ENCODE data around the gene GMFB. TPM values are rescaled to one million over a fixed set of nuclear protein-coding genes. Genes with fewer than 3 reads are reported as not detected.
A peak's percentile ranks its signal among the peaks of the same experiment; 100 is the strongest.
"Not testable (repeated sequence)": the region's sequence is repeated elsewhere in the genome, so short reads cannot be mapped to it uniquely, and the experiment has no call there.

Gene GMFB
- total RNA-seq, 1 experiment from 2014 or later: 79.2 TPM

- no peak overlapping the region for H2BK20ac ChIP-seq (ENCODE audit: low read depth, low read length, poor library complexity, severe bottlenecking)
- no peak overlapping the region for H4K91ac ChIP-seq (ENCODE audit: insufficient read length, low read depth, low read length)
- peaks cover 3% of the 10 kb centered on the region for H3K79me1 ChIP-seq (ENCODE audit: insufficient read depth, low read depth, low read length, poor library complexity, severe bottlenecking)
- H3K23me2 ChIP-seq (ENCODE audit: insufficient read length, low read depth, low read length, poor library complexity, severe bottlenecking): peaks cover 4% of the 10 kb centered on the region
- no peak overlapping the region for H3K27ac ChIP-seq (ENCODE audit: insufficient read length, low read depth, low read length)
- H3K9ac ChIP-seq (ENCODE audit: extremely low read depth, insufficient read length, low read length): no peak overlapping the region
- H4K20me1 ChIP-seq (ENCODE audit: control insufficient read depth, insufficient read depth, insufficient read length): no peaks in the 10 kb centered on the region
- no peak overlapping the region for H2AK5ac ChIP-seq (ENCODE audit: insufficient read length, low read length)
- DNase-seq: no peak
- no peaks in the 10 kb centered on the region for H3K27me3 ChIP-seq (ENCODE audit: insufficient read depth, low read length)
- no peak overlapping the region for H3K56ac ChIP-seq (ENCODE audit: insufficient read length, low read depth, low read length)
- H3K14ac ChIP-seq (ENCODE audit: insufficient read depth, low read length): no peak overlapping the region
- no peak overlapping the region for H3K18ac ChIP-seq (ENCODE audit: insufficient read length, low read depth, low read length)
- no peak overlapping the region for H2BK15ac ChIP-seq (ENCODE audit: low read depth, low read length)
- WGBS (ENCODE audit: extremely low coverage, insufficient read length, low lambda C conversion rate): no CpG with 5 or more reads among the region's 4 CpGs
- H4K5ac ChIP-seq (ENCODE audit: insufficient read length, low read depth, low read length): no peak overlapping the region
- peak overlapping the region; percentile 40 to 73 for H3K4me3 Mint-ChIP-seq
- H4K8ac ChIP-seq (replicated peaks; ENCODE audit: insufficient read length, low read depth, low read length): no peak overlapping the region
- H3K9me3 Mint-ChIP-seq: no peaks in the 10 kb centered on the region
- H2BK12ac ChIP-seq (ENCODE audit: insufficient read length, low read depth, low read length): no peak overlapping the region
- no peaks in the 10 kb centered on the region for H3K27me3 Mint-ChIP-seq (ENCODE audit: low read depth)
- H2BK120ac ChIP-seq (ENCODE audit: low read depth, low read length, poor library complexity, severe bottlenecking): no peak overlapping the region
- no peak overlapping the region for H3K23ac ChIP-seq (ENCODE audit: insufficient read length, low read depth, low read length)
- H3K27ac Mint-ChIP-seq: peak overlapping the region; percentile 28 to 60 (median 47); a peak in 4 of 7 replicates
- no peak for TF ChIP-seq CTCF (conservative IDR thresholded peaks at IDR 0.05)
- peaks cover 38% of the 10 kb centered on the region for H3K79me2 ChIP-seq (ENCODE audit: insufficient read depth, low read length)
- H3T11ph ChIP-seq (ENCODE audit: low read length): no peak overlapping the region
- H3K36me3 Mint-ChIP-seq (ENCODE audit: insufficient read depth in 1 of 3, low read depth in 3 of 3): peaks cover 9 to 24% (median 23%) of the 10 kb centered on the region in 3 experiments
- no peak overlapping the region for H2AFZ ChIP-seq (ENCODE audit: low read length)
- H3K9me3 ChIP-seq (ENCODE audit: control insufficient read depth, low read depth, low read length): no peaks in the 10 kb centered on the region
- H3K4me2 ChIP-seq (ENCODE audit: insufficient read depth, insufficient read length, low read length): no peak overlapping the region
- H3K4ac ChIP-seq (ENCODE audit: low read depth, low read length): no peak overlapping the region
- no peak overlapping the region for H2BK5ac ChIP-seq (ENCODE audit: insufficient read length, low read length)
- peaks cover 5% of the 10 kb centered on the region; the same call in 1 of the 2 replicates for H3K4me1 ChIP-seq (ENCODE audit: insufficient read depth, low read length)
- H3K4me1 Mint-ChIP-seq: peaks cover 44 to 66% of the 10 kb centered on the region in 2 experiments
Measured at GRCh38 chr14:54438703-54439102, 50.1 kb downstream of the GMFB start.

- not testable (repeated sequence) for H3K27me3 Mint-ChIP-seq (ENCODE audit: low read depth); H2BK12ac ChIP-seq (ENCODE audit: insufficient read length, low read depth, low read length); H2BK20ac ChIP-seq (ENCODE audit: low read depth, low read length, poor library complexity, severe bottlenecking); H3K27me3 ChIP-seq (ENCODE audit: insufficient read depth, low read length); H3K56ac ChIP-seq (ENCODE audit: insufficient read length, low read depth, low read length); H3K9ac ChIP-seq (ENCODE audit: extremely low read depth, insufficient read length, low read length); H3K9me3 ChIP-seq (ENCODE audit: control insufficient read depth, low read depth, low read length); H2BK120ac ChIP-seq (ENCODE audit: low read depth, low read length, poor library complexity, severe bottlenecking); H4K20me1 ChIP-seq (ENCODE audit: control insufficient read depth, insufficient read depth, insufficient read length); H3K79me1 ChIP-seq (ENCODE audit: insufficient read depth, low read depth, low read length, poor library complexity, severe bottlenecking); H3K27ac Mint-ChIP-seq; H3K9me3 Mint-ChIP-seq; H3T11ph ChIP-seq (ENCODE audit: low read length); H3K14ac ChIP-seq (ENCODE audit: insufficient read depth, low read length); H3K4me2 ChIP-seq (ENCODE audit: insufficient read depth, insufficient read length, low read length); H3K4ac ChIP-seq (ENCODE audit: low read depth, low read length); H3K23me2 ChIP-seq (ENCODE audit: insufficient read length, low read depth, low read length, poor library complexity, severe bottlenecking); H2BK15ac ChIP-seq (ENCODE audit: low read depth, low read length); H2AK5ac ChIP-seq (ENCODE audit: insufficient read length, low read length); H3K27ac ChIP-seq (ENCODE audit: insufficient read length, low read depth, low read length); DNase-seq; H4K8ac ChIP-seq (replicated peaks; ENCODE audit: insufficient read length, low read depth, low read length); H3K23ac ChIP-seq (ENCODE audit: insufficient read length, low read depth, low read length); H3K4me3 Mint-ChIP-seq; H2BK5ac ChIP-seq (ENCODE audit: insufficient read length, low read length); H4K5ac ChIP-seq (ENCODE audit: insufficient read length, low read depth, low read length); H3K4me1 ChIP-seq (ENCODE audit: insufficient read depth, low read length); H4K91ac ChIP-seq (ENCODE audit: insufficient read length, low read depth, low read length); H3K18ac ChIP-seq (ENCODE audit: insufficient read length, low read depth, low read length); H2AFZ ChIP-seq (ENCODE audit: low read length)
- H3K79me2 ChIP-seq (ENCODE audit: insufficient read depth, low read length): peaks cover 38% of the 10 kb centered on the region
- Mint-ChIP-seq H3K4me1 (peaks cover 49 to 72% of the 10 kb centered on the region in 2 experiments), H3K36me3 (ENCODE audit: insufficient read depth in 1 of 3, low read depth in 3 of 3) (peaks cover 8 to 24% (median 23%) of the 10 kb centered on the region in 3 experiments; a peak in 6 of 7 replicates)
- WGBS (ENCODE audit: extremely low coverage, insufficient read length, low lambda C conversion rate): no CpG with 5 or more reads among the region's 4 CpGs
Measured at GRCh38 chr14:54437954-54438353, 50.8 kb downstream of the GMFB start.
